ENCODE data around the gene KIF17. TPM values are rescaled to one million over a fixed set of nuclear protein-coding genes. Genes with fewer than 3 reads are reported as not detected.
"Not testable (repeated sequence)": the region's sequence is repeated elsewhere in the genome, so short reads cannot be mapped to it uniquely, and the experiment has no call there.

KIF17 gene
- total RNA-seq, 2 experiments from 2014 or later: 0.16 TPM; not detected in 1

DNA sequence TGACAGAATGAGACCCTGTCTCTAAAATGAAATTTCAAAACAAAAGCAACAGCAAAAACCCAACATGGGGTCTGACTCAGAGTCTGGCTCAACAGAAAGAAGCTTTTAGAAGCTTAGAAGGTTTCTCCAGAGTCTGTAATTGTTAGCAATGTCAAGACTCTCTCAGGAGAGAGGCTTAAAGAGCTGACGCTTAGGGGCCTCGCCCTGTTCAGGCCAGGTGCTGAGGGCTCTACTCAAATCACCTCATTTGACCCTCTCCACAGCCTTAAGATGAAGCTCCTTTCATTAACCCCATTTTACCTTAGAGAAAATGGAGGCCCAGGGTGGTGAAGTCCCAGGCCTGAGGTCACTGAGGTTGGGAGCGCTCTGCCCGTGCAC, 5.3 kb upstream of the KIF17 start:
- no peak for DNase-seq
- H3K27me3 Mint-ChIP-seq: peaks cover 17% of the 10 kb centered on the region
- H3K4me1 Mint-ChIP-seq: no peaks in the 10 kb centered on the region
- H3K9me3 Mint-ChIP-seq: no peaks in the 10 kb centered on the region
- no peak overlapping the region for H3K27ac Mint-ChIP-seq
- no peak overlapping the region for H3K4me3 Mint-ChIP-seq
- H3K36me3 Mint-ChIP-seq: peaks cover 2% of the 10 kb centered on the region

DNA sequence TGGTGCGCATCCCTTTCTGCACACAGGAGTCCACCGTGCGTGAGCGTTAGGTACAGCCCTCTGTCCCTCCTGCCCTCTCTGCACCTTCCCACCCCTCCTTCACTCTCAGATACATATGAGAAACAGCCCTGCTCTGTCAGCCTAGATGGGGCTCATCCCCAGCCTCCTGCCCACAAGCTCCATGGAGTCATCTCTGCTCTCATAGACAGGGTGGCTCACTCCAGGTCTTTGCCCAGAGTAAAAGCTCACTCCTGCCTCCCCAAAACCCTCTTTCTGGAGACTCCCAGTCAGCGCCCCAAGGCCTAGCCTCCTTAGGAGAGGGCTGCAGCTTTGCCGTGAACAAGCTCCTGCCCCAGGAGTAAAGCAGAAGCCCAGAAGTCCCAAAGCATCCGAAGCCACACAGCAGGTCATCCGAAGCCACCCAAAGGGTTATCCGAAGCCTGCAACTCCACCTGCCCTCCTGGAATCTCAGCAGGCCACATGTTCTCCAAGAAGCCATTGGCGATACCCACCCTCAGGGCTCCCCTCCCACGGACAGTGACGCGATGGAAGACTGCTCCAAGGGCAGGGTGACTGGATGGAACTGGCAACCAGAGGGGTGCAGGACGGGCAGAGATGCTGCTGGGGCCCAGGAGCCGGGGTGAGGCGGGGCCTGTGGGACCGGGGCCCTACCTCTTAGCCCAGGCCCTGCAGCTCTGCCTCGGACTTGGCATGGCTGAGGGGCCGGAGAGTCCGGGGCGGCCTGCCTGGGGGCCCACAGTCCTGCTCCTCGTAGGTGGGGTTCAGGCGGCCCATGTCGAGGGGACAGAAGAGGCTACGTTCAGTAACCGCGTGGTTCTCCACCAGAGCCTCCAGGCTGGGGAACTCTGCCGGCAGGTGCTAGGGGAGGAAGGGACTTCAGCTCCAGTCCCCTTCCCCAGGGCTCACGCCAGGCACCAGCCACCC, 3.6 kb upstream of the KIF17 start:
- H3K27me3 Mint-ChIP-seq: peaks cover 23% of the 10 kb centered on the region
- no peaks in the 10 kb centered on the region for H3K9me3 Mint-ChIP-seq
- no peak for DNase-seq
- no peaks in the 10 kb centered on the region for H3K4me1 Mint-ChIP-seq
- H3K36me3 Mint-ChIP-seq: peaks cover 2% of the 10 kb centered on the region
- H3K27ac Mint-ChIP-seq: no peak overlapping the region
- no peak overlapping the region for H3K4me3 Mint-ChIP-seq

DNA sequence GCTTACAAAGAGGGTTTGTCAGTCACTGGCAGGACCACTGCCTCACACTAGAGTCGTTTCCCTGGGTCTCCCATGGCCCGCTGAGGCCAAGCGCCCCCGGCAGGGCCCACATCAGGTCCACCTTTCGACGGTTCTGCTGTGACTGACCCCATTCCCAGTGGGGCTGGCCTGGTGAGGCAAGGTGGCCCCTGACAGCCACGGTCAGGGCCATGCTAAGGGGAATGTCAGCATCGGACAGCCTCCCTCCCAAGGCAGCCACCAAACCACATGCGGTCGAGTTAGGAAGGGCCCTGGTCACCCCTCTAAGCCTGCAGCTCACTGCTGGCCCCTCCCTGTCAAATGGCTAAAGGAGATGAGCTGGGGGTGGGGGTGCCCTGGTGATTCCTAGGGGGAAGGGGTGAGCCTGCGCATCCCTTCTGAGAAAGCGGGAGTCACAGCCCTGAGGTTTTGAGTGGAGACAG, 2.9 kb upstream of the KIF17 start:
- no peak for DNase-seq
- Mint-ChIP-seq H3K4me3 (no peak overlapping the region), H3K9me3 (no peaks in the 10 kb centered on the region), H3K27me3 (peaks cover 30% of the 10 kb centered on the region), H3K27ac (no peak overlapping the region), H3K36me3 (peaks cover 2% of the 10 kb centered on the region), H3K4me1 (no peaks in the 10 kb centered on the region)

DNA sequence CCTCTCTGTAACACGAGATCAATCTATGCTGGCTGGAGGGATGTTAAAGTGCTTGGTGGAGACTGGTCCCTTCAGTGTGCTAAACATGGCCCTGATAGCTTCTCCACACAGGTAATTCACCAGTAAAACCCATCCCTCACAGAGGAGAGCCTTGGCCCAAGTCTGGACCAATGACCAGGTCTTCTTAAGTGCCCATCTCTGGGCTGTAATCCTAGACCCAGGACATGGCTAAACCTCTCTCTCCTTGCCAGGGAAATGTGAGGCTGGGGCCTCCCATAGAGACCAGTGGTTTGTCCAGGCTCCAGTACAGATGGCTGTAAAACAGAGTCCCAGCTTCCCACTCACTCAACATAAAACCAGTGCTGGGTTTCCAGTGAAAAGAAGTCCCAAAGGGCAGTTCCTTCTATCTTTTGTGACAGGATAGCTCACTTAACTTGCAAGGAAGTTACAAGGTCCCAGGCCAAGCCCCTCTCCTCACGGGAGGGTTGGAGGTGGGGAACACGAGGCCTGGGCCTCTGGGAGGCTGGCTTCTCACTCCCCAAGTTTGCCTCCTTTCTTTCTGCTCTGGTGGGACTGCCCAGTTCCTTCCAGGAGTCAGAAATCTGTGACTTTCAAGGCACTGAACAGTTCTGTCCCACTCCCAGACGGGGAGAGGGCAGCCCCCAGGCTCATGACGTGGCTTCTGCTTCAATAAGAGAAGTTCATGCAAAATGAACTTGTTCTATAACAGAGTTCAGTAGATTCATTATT, 2.2 kb upstream of the KIF17 start:
- peaks cover 34% of the 10 kb centered on the region for H3K27me3 Mint-ChIP-seq
- peaks cover 2% of the 10 kb centered on the region for H3K36me3 Mint-ChIP-seq
- H3K9me3 Mint-ChIP-seq: no peaks in the 10 kb centered on the region
- no peak overlapping the region for H3K4me3 Mint-ChIP-seq
- DNase-seq: no peak
- no peak overlapping the region for H3K27ac Mint-ChIP-seq
- H3K4me1 Mint-ChIP-seq: no peaks in the 10 kb centered on the region

DNA sequence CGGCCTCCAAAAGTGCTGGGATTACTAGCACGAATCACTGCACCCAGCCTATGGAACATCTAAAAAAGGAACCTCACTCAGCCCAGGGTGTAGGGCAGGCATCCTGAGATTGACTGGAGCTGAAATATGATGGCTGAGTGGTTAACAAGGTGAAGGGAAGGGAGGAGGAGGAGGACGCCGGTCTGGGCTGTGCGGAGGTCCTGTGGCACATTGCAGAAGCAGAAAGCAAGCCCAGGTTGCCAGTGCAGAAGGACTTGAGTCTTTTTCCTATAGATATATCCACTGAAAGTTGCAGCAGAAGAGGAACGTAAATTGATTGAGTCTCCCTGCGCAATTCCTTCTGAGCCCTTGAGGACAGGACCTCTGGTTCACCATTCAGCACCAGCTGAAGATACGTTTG, 1.5 kb upstream of the KIF17 start:
- H3K4me3 Mint-ChIP-seq: no peak overlapping the region
- DNase-seq: no peak
- H3K36me3 Mint-ChIP-seq: peaks cover 2% of the 10 kb centered on the region
- no peaks in the 10 kb centered on the region for H3K4me1 Mint-ChIP-seq
- peaks cover 34% of the 10 kb centered on the region for H3K27me3 Mint-ChIP-seq
- no peaks in the 10 kb centered on the region for H3K9me3 Mint-ChIP-seq
- no peak overlapping the region for H3K27ac Mint-ChIP-seq

DNA sequence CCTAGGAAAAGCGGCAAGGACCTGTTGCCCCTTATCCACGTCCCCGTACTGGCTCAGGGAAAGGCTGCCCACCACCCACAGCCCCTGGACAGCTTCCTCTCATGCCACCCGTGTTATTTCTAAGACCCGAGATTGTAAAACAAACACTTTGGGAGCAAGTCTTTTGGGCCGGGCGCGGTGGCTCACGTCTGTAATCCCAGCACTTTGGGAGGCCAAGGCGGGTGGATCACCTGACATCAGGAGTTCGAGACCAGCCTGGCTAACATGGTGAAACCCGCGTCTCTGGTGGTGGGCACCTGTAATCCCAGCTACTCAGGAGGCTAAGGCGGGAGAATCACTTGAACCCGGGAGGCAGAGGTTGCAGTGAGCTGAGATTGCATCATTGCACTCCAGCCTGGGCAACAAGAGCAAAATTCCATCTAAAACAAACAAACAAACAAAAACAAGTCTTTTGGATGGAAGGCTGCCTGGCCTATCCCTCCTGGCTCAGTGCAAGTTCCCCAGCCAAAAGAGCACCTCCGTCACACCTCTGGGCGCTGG, 606 bp upstream of the KIF17 start:
- Mint-ChIP-seq H3K4me3 (peak overlapping the region; percentile 40), H3K27me3 (peaks cover 39% of the 10 kb centered on the region)
- not testable (repeated sequence) for H3K4me1 Mint-ChIP-seq, DNase-seq, H3K27ac Mint-ChIP-seq, H3K36me3 Mint-ChIP-seq, H3K9me3 Mint-ChIP-seq

DNA sequence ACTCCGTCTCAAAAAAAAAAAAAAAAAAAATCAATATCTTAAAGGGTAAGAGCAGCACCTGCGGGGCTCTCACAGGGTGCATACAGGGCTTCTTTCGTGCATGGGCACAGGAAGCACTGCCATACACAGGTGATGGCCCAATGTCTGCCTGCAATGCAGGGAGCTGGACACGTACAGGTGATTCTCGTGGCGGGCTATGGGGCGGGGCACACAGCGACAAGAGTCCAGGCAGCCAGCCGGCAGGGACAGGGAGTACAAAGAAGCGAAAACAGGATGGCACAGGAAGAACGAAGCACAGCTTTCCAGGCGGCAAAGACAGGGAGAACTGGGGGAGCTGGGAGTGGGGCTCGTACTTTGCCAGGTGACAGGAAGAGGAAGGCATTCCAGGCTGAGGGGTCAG, 1.6 kb downstream of the KIF17 start:
- Mint-ChIP-seq H3K27me3 (peaks cover 39% of the 10 kb centered on the region), H3K27ac (no peak overlapping the region), H3K4me1 (no peaks in the 10 kb centered on the region), H3K36me3 (peaks cover 2% of the 10 kb centered on the region), H3K4me3 (no peak overlapping the region), H3K9me3 (no peaks in the 10 kb centered on the region)
- no peak for DNase-seq

DNA sequence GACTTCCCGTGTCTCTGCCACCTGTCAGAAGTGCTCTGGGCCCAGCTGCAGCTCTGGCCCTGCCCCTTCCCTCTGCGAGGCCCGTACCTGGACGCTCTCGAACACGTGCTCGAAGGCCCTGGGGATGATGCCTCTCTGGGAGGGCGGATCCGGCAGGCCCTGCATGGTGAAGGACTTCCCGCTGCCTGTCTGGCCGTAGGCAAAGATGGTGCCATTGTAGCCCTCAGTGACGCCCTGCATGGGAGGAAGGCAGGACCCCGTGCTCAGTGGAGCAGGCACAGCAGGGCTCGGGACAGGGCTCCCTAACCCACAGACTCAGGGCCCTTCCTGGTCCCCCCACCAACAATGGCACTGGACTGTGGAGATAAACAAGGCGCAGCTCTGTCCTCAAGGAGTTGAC, 2.4 kb downstream of the KIF17 start:
- H3K27ac Mint-ChIP-seq: no peak overlapping the region
- no peak overlapping the region for H3K4me3 Mint-ChIP-seq
- no peaks in the 10 kb centered on the region for H3K4me1 Mint-ChIP-seq
- peaks cover 2% of the 10 kb centered on the region for H3K36me3 Mint-ChIP-seq
- peaks cover 39% of the 10 kb centered on the region for H3K27me3 Mint-ChIP-seq
- DNase-seq: no peak
- no peaks in the 10 kb centered on the region for H3K9me3 Mint-ChIP-seq

DNA sequence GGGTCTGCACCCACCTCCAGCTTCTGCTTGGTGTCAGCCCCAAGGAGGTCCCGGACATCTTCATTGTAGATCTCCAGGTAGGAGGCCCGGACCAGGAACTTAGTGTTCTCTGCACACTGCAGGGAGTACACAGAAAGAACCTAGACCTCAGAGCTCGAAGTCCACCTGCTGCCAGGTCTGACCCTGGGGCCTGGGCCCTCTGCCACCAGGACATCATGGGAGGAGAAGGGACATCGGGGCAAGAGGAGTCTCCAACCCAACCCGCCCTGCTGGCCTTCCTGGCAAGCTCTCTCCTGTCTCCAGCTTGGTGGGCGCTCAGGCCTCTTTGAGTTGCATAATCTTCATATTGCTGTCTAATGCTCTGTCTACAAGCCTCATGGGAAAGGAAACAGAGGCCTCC, 4.4 kb downstream of the KIF17 start:
- Mint-ChIP-seq H3K9me3 (no peaks in the 10 kb centered on the region), H3K27me3 (peaks cover 28% of the 10 kb centered on the region), H3K4me1 (no peaks in the 10 kb centered on the region), H3K36me3 (no peaks in the 10 kb centered on the region), H3K27ac (no peak overlapping the region), H3K4me3 (no peak overlapping the region)
- DNase-seq: no peak

DNA sequence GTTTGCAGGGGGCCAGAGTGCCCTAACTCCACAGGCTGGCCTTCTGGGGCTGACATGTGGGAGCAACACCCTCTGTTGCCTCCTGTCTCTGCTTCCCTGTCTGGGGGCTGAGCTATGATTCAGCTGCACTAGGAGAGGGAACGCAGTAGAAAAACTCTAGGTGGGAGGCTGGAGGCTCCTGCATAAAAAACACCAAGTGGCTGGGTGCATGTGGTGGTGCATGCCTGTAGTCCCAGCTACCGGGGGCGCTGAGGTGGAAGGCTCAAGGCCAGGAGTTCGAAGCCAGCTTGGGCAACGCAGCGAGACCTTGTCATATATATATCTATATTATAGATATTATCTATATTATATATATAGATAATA, 5.6 kb downstream of the KIF17 start:
- Mint-ChIP-seq H3K4me3 (no peak overlapping the region), H3K9me3 (no peaks in the 10 kb centered on the region), H3K4me1 (no peaks in the 10 kb centered on the region), H3K27me3 (peaks cover 23% of the 10 kb centered on the region), H3K36me3 (no peaks in the 10 kb centered on the region), H3K27ac (no peak overlapping the region)
- no peak for DNase-seq

DNA sequence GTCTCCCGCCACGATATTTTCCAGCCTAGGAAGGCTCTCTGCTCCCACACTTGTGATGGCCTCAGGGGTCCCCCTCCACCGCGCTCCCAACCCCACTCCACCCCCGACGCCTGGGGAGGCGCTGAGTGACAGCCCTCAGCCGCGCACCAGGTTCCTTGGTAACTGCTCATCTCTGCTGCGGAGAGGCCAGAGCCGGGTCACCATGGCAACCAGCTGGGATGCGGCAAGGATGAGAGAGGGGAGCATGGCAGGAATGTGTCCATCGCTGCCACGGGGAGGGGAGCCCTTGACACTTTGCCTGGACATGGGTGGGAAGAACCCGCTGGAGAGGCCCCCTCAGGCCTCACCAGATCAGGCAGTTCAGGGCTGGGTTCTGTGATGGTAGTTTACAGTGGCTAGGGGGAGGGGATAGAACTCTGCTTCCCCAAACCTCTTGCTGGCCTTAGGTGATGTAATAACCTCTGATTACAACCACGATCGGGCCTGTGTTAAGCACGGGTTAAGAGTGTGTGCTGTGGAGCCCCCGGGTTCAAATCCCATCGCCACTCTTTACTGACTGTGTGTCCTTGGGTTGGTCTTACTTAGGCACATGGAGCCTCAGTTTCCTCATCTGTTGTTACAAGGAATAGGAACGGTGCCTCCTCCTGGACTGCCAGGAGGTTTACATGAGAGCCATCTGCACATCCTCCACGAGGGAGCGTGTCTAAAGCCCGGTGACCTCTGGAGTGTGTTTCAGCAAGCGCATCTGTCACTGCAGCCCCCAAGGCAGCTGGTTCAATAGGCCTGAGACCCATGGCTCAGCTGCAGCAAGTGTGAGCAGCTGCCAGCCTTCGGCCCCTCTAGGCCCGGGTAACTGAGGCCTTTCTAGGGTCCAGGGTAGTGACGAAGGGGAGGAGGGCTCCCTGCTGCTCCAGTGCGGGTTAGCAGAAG, 6.3 kb downstream of the KIF17 start:
- no peak for DNase-seq
- no peaks in the 10 kb centered on the region for H3K9me3 Mint-ChIP-seq
- no peak overlapping the region for H3K27ac Mint-ChIP-seq
- H3K36me3 Mint-ChIP-seq: no peaks in the 10 kb centered on the region
- H3K27me3 Mint-ChIP-seq: peaks cover 18% of the 10 kb centered on the region
- H3K4me3 Mint-ChIP-seq: no peak overlapping the region
- H3K4me1 Mint-ChIP-seq: no peaks in the 10 kb centered on the region

DNA sequence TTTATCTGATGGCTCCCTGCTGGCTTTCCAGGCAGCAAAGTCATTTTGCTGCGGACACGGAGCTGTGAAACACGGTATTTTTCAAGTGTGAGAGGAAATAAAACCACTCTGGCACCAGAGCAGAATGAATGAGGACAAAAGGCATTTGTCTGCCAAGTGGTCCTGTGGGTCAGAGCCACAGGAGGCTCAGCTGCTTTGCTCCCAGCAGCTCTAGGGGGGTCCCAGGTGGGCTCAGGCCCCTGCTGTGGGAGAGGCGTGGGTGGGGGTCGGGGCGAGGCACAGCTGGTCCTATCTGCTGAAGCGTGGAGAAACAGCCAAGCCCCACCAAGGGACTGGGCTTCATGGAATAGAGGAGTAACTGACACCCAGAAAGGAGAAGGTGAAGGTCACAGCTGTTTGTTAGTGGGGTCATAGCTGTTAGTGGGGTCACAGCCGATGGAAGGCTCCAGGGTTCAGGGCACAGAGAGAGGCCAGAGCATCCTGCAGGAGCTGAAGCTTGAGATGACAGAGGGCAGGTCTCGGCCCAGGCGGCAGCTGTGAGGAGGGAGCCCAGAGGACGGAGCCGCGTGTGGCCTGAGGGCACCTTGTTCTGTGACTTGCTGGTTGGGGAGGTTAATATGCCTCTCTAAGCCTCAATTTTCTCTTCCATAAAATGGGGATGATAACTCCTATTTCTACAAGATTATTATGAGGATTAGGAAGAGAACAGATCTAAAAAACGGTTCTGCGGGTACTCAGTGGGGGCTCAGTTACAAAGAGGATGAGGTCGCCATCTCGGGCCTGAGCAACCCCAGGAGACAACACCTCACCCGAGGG, 7.1 kb downstream of the KIF17 start:
- Mint-ChIP-seq H3K27ac (no peak overlapping the region), H3K4me3 (no peak overlapping the region), H3K9me3 (no peaks in the 10 kb centered on the region), H3K27me3 (peaks cover 10% of the 10 kb centered on the region), H3K36me3 (no peaks in the 10 kb centered on the region), H3K4me1 (no peaks in the 10 kb centered on the region)
- DNase-seq: no peak

DNA sequence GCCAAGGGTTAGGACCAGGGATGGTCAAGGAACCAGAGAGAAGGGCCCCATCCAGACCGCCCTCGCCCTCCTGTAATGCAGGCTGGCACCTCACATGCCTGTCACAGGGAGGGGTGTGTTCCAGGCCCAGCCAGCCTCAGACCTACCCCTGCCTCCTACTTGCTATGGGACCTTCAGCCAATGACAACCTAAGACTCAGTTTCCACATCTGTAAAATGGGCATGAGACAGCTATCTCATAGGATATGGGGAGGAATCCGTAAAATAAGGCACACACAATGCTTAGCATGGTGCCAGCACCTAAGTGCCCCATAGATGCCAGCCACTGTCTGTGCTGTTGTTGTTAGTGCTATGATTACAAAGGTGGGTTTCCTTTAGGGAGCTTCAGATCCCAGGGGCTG, 7.9 kb downstream of the KIF17 start:
- Mint-ChIP-seq H3K36me3 (no peaks in the 10 kb centered on the region), H3K27ac (no peak overlapping the region), H3K9me3 (no peaks in the 10 kb centered on the region), H3K27me3 (peaks cover 6% of the 10 kb centered on the region), H3K4me1 (no peaks in the 10 kb centered on the region), H3K4me3 (no peak overlapping the region)
- no peak for DNase-seq

DNA sequence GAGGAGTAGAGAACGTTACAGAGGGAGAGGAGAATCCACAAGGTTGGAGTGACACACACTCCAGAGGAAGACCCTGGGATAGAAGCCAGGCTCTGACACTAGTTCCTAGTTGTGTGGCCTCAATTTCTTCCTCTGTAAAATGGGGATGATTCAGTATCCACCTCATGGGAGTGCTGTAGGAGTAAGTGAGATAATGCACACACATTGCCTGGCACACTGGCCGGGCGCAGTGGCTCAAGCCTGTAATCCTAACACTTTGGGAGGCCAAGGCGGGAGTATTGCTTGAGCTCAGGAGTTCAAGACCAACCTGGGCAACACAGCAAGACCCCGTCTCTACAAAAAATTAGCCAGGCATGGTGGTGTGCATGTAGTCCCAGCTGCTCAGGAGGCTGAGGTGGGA, 8.9 kb downstream of the KIF17 start:
- Mint-ChIP-seq H3K27me3 (peaks cover 5% of the 10 kb centered on the region), H3K36me3 (no peaks in the 10 kb centered on the region), H3K4me3 (no peak overlapping the region), H3K4me1 (no peaks in the 10 kb centered on the region), H3K27ac (no peak overlapping the region), H3K9me3 (no peaks in the 10 kb centered on the region)
- DNase-seq: no peak
